Bone marrow (tissue), 2 donors: ENCODE data around the gene CNTN5.
"Not testable (repeated sequence)": the region's sequence is repeated elsewhere in the genome, so short reads cannot be mapped to it uniquely, and the experiment has no call there.

Experiments
- DNase-seq, 2 donors: peaks; one replicate each; lab custom pipeline; 2025; lab: John Stamatoyannopoulos, UW

The CNTN5 gene

GRCh38 chr11:99773646-99774045 lies 752.9 kb downstream of the CNTN5 start:
- DNase-seq, result no peak

DNA sequence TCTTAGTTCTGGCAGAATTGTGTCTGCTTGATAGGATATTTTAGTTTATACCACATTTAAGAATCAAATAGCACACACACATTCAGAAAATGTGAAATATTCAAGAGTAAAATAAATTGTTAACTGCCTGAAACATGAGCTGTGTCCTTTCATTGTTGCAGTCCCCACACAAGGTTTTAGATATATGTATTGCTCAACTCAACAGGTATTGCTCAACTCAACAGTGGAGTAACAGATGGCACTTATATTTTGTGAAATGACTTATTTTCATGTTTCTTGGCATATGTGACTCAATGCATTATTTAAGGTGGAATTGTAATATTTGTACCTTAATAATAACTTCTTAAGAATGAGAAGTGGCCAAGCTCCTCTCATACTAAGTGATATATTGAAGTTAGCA lies 760.3 kb downstream of the CNTN5 start:
- DNase-seq, result no peak

GRCh38 chr11:99791354-99791753 lies 770.6 kb downstream of the CNTN5 start:
- no peak for DNase-seq

GRCh38 chr11:99795999-99796398 lies 775.2 kb downstream of the CNTN5 start:
- DNase-seq, result no peak

- no peak for DNase-seq
These were observed 782.8 kb downstream of the CNTN5 start for GRCh38 chr11:99803501-99803900.

DNA sequence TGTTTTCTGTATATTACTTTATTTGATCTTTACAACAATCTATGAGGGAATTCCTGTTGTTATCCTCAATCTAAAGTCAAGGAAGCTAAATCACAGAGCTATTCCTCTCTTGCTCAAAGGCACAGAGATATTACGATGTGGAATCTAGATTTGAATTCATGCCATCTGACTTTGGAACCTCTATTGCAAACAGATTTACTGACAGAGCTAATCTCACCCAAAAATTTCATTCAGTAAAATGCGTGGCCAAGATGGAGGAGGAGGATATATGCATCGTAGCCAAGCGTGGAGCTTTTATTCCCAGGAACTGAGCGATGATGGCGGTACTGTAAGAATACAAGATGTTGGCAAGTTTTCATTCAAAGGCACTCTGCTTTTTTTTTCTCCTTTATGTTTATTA lies 791.8 kb downstream of the CNTN5 start:
- DNase-seq, result no peak

GRCh38 chr11:99814021-99814420 lies 793.3 kb downstream of the CNTN5 start:
- DNase-seq, result no peak

GRCh38 chr11:99814738-99815137 lies 794.0 kb downstream of the CNTN5 start:
- DNase-seq, result no peak

- DNase-seq, result no peak
These were observed 798.2 kb downstream of the CNTN5 start for GRCh38 chr11:99818991-99819390.

GRCh38 chr11:99822846-99823565 lies 802.3 kb downstream of the CNTN5 start:
- no peak for DNase-seq

DNA sequence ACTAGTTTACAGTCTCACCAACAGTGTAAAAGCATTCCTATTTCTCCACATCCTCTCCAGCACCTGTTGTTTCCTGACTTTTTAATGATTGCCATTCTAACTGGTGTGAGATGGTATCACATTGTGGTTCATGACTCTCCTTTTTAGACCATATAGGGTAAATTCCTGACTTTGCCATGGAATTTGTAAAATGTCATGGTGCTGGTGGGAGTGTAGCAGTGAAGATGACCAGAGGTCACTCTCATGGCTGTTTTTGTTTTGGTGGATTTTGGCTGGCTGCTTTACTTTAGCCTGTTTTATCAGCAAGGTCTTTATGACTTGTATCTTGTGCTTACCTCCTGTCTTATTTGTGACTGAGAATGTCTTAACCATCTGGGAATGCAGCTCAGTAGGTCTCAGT lies 816.0 kb downstream of the CNTN5 start:
- not testable (repeated sequence) for DNase-seq

GRCh38 chr11:99841885-99842284 lies 821.1 kb downstream of the CNTN5 start:
- DNase-seq, result no peak

GRCh38 chr11:99865951-99866350 lies 845.2 kb downstream of the CNTN5 start:
- DNase-seq, result no peak

DNA sequence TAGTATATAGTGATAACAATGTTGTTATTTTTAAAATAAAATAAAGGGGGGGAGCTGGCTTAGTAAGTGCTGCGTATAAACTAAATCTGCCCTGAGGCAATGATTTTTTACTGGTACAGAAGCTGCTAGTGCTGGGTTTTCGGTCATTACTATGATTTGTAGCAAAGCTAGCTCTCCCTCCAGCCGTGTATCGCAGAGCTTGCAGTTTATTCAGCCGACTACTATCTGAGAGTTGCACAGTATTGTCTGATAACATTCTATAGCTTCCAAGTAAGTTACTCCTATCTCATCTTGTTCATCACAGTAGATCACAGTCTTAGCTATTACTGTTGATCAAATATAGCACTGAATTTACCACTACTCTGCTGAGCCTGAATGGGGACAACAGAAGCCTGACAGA lies 860.9 kb downstream of the CNTN5 start:
- no peak for DNase-seq

DNA sequence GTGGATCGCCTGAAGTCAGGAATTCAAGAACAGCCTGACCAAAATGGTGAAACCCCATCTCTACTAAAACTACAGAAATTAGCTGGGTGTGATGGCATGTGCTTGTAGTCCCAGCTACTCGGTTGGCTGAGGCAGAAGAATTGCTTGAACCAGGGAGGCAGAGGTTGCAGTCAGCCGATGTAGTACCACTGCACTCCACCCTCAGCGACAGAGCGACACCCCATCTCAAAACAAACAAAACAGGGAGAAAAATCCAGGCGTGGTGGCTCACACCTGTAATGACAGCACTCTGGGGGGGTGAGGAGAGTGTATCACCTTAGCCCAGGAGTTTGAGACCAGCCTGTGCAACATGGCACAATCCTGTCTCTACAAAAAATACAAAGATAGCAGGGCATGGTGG lies 864.0 kb downstream of the CNTN5 start:
- DNase-seq, result no peak

GRCh38 chr11:99887481-99887880 lies 866.7 kb downstream of the CNTN5 start:
- no peak for DNase-seq

- no peak for DNase-seq
These were observed 873.1 kb downstream of the CNTN5 start for GRCh38 chr11:99893811-99894210.

DNA sequence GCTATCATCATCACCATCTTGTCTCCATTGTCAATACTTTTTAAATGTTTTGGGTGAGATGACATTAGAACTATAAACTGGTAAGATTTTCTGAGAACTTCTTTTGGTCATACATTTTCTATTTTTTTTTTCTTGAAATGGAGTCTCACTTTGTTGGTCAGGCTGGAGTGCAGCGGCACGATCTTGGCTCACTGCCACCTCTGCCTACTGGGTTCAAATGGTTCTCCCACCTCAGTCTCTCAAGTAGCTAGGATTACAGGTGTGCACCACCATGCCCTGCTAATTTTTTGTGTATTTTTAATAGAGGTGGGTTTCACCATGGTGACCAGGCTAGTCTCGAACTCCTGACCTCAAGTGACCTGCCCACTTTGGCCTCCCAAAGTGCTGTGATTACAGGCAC lies 880.4 kb downstream of the CNTN5 start:
- no peak for DNase-seq

DNA sequence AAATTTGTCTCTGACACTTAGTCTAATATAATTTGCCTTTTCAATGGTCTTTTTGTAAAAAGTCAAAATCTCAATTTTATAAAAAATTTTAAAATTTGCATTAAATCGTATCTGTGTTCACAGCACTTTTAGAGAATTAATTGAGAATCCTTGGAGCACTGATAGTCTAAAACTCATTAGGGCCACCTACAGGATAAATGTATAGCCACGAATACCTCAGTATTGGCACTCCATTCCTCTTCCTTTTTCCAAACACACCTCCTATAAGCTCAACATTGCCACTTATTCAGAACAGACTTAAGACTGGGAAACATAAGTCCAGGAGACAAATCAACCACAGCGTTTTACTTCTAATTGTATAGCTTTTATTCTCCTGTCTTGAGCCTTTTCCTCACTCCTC lies 890.4 kb downstream of the CNTN5 start:
- DNase-seq, result no peak

DNA sequence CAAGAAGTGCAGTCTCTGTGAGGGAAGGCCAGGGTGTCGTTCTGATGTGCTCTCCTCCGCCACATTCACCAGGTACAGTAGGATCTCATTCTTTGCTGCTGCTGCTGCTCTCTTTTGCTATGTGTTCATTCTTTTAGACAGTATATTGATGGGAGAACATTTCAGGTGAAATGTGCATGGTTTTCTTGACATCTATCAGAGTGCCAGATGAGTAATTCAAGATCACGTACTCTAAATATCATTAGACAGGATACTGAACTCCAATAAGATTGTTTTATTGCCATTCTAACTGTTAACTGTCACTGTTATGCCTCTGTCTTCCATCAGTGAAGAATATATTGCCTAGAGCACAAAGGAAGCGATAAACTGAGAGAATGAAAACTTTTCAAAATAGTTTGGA lies 895.3 kb downstream of the CNTN5 start:
- no peak for DNase-seq

DNA sequence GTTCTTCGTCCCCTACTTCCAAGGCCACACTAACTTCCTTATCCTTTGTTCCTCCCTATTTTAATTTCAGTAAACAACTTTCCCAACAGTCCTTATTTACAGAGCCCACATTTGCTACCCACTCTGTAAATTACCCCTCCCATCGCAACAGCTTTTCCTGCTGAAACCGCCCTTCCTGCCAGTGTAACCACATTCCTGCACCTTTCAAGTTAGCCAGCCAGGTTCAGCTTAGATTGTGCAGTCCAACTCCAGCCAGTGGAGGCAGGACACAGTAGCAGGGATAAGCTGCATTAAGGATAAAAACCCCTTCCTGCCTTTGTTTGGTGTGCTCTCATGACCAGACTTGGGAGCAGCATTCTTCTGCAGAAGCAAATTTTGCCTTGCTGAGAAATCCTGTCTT lies 898.0 kb downstream of the CNTN5 start:
- DNase-seq, result no peak

- no peak for DNase-seq
These were observed 900.2 kb downstream of the CNTN5 start for GRCh38 chr11:99920956-99921355.

GRCh38 chr11:99925968-99926367 lies 905.2 kb downstream of the CNTN5 start:
- no peak for DNase-seq

GRCh38 chr11:99932684-99933083 lies 911.9 kb downstream of the CNTN5 start:
- no peak for DNase-seq
